Ascending aorta (tissue), 2 donors: ENCODE measurements around the gene KRTAP10-9. TPM values are rescaled to one million over a fixed set of nuclear protein-coding genes. Genes with fewer than 3 reads are reported as not detected.
"Not testable (repeated sequence)": the region's sequence is repeated elsewhere in the genome, so short reads cannot be mapped to it uniquely, and the experiment has no call there.

Source experiments
- DNase-seq, 2 donors: peaks; one replicate each; pipeline ENCODE4 v3.0.0-alpha.2; 2019; ENCODE audit warnings: low spot score in 2 of 2
- H3K27ac ChIP-seq, 2 donors: fragments of 200-600 bp; sonication (generic); one replicate each; pipeline ENCODE4 v1.5.1; 2016 to 2017; ENCODE audit warnings: mild to moderate bottlenecking in 1 of 2
- H3K27me3 ChIP-seq: fragments of 200-600 bp; sonication (generic); one replicate; pipeline ENCODE4 v1.5.1; 2017
- H3K36me3 ChIP-seq, 2 donors: fragments of 200-600 bp; sonication (generic); one replicate each; pipeline ENCODE4 v1.5.1; 2016
- H3K4me1 ChIP-seq, 2 donors: fragments of 200-600 bp; sonication (generic); one replicate each; pipeline ENCODE4 v1.5.1; 2016 to 2017; ENCODE audit warnings: mild to moderate bottlenecking in 1 of 2
- H3K4me3 ChIP-seq, 2 donors: fragments of 200-600 bp; sonication (generic); one replicate each; pipeline ENCODE4 v1.5.1; 2016 to 2017; ENCODE audit warnings: mild to moderate bottlenecking in 1 of 2
- H3K9me3 ChIP-seq, 2 donors: fragments of 200-600 bp; sonication (generic); one replicate each; pipeline ENCODE4 v1.5.1; 2016
- CTCF ChIP-seq, 3 experiments: fragments of 200-600 bp in 2 of 3; fragments of 450-650 bp in 1 of 3; sonication (generic) in 2 of 3; IDR thresholded peaks; one replicate each; pipeline ENCODE4 v1.5.1; 2016 to 2019; ENCODE audit warnings: antibody characterized with exemption in 3 of 3, mild to moderate bottlenecking in 1 of 3, moderate library complexity in 1 of 3
- intact Hi-C: fragments of 100-400 bp; cut with DNase I; formaldehyde crosslinking; loops from one replicate; pipeline ENCODE4 v1.15.1; 2023
- total RNA-seq: library from RNA; depleted of rRNA; stranded (reverse); fragments of >200 nt; gene quantifications from one replicate; pipeline ENCODE4 v1.1.0, GENCODE V29; 2016

KRTAP10-9 gene
- total RNA-seq, 1 donor from 2014 or later = not detected

DNA sequence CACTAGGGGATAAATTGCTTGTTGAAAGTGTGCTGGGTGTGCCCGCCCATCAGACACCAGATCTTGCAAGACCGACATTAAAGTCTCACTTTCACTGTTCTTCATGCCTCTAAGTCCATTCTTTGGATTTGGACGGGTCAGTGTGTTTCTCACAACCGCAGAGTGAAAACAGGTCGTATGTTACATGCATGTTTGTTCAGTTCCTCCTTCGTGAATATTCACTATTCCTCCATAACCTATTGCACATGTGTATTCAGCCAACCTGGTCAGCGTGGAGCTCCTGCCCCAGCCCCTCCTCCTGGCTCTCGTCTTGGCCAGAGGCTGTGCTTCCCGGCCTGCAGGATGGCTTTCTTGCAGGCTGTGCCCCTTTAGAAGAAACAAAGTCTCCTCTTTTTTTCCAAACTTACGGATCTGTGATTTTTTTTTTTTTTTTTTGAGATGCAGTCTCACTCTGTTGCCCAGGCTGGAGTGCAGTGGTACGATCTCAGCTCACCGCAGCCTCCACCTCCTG lies 32.4 kb upstream of the KRTAP10-9 start:
- Histone ChIP-seq H3K27ac (no peak overlapping the region), H3K4me3 (no peak overlapping the region), H3K9me3 (no peaks in the 10 kb centered on the region), H3K4me1 (no peaks in the 10 kb centered on the region), H3K36me3 (no peaks in the 10 kb centered on the region), H3K27me3 (no peaks in the 10 kb centered on the region)
- intact Hi-C loops = no loop called here
- no peak for TF ChIP-seq CTCF (IDR thresholded peaks at IDR 0.05)
- no peak for DNase-seq

- Histone ChIP-seq H3K9me3 (no peaks in the 10 kb centered on the region), H3K27me3 (no peaks in the 10 kb centered on the region), H3K27ac (no peak overlapping the region), H3K4me1 (no peaks in the 10 kb centered on the region), H3K4me3 (no peak overlapping the region), H3K36me3 (no peaks in the 10 kb centered on the region)
- intact Hi-C loops = no loop called here
- no peak for TF ChIP-seq CTCF (IDR thresholded peaks at IDR 0.05)
- no peak for DNase-seq
Observed at GRCh38 chr21:44595524-44595923, 31.4 kb upstream of the KRTAP10-9 start.

GRCh38 chr21:44596068-44596725 lies 30.7 kb upstream of the KRTAP10-9 start:
- Histone ChIP-seq H3K27me3 (no peaks in the 10 kb centered on the region), H3K27ac (no peak overlapping the region), H3K4me3 (no peak overlapping the region), H3K4me1 (no peaks in the 10 kb centered on the region), H3K9me3 (no peaks in the 10 kb centered on the region), H3K36me3 (no peaks in the 10 kb centered on the region)
- no peak for TF ChIP-seq CTCF (IDR thresholded peaks at IDR 0.05)
- no peak for DNase-seq
- intact Hi-C loops = no loop called here

DNA sequence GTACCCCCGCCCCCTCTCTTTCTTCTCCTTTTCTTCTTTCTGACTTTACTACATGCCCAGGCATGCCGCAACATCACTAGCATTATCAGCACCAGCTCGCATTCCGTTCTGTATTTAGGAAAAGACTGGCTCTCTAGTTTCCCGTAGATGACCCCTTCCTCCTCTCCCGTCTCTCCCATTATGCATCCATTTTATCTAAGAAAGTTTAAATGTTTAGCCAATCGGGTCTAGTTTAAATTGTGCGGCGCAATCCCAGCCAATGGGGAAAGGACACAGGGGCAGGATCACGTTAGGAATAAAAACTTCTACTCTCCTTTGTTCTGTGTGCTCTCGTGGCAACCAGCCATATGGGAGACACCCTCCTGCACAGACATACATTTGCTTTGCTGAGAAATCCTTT lies 28.8 kb upstream of the KRTAP10-9 start:
- Histone ChIP-seq H3K27me3 (no peaks in the 10 kb centered on the region), H3K27ac (no peak overlapping the region)
- intact Hi-C loops = no loop called here

DNA sequence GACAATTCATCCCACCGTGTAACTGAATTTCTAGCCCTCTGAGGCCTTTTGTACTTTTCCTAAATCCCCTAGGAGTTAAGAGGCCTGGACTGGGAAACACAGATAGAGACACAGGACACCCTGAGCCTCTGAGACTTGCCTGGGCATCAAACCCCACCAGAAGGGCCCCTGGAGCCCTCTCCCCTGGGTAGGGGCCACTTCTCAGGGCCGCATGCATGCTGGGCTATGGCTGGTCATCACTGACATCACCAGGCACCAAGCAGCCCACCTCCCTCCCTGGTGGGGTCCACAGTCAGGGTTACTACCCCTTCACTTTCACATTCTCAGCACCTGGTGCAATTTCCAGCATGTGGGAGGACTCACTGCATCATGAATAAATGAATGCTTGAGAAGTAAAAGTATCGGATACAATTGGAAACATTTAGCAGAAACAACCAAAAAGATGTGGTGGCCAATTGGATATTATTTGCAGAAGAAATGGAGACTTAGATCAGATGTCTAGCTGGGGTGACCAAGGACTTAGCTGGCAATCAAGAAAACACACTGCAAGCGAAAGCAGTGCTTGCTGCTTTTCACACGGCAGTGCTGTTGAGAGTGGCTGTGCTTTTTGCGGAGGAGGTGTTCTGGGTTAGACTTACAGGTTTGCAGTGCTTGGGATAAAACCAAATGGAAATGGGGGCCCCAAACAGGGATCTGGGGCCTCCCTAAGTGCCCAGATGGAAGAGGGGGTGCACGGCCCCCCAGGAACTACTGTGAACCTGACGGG lies 27.4 kb upstream of the KRTAP10-9 start:
- intact Hi-C loops = no loop called here
- no peaks in the 10 kb centered on the region for H3K9me3 ChIP-seq
- no peaks in the 10 kb centered on the region for H3K4me1 ChIP-seq
- DNase-seq = no peak
- H3K4me3 ChIP-seq = no peak overlapping the region
- no peak overlapping the region for H3K27ac ChIP-seq
- no peak for TF ChIP-seq CTCF (IDR thresholded peaks at IDR 0.05)
- no peaks in the 10 kb centered on the region for H3K27me3 ChIP-seq
- H3K36me3 ChIP-seq = no peaks in the 10 kb centered on the region

More for the DNA sequence above, 28.8 kb upstream of the KRTAP10-9 start:
- TF ChIP-seq CTCF (IDR thresholded peaks at IDR 0.05) = no peak
- Histone ChIP-seq H3K4me3 (no peak overlapping the region), H3K9me3 (no peaks in the 10 kb centered on the region), H3K4me1 (no peaks in the 10 kb centered on the region), H3K36me3 (no peaks in the 10 kb centered on the region)
- no peak for DNase-seq

DNA sequence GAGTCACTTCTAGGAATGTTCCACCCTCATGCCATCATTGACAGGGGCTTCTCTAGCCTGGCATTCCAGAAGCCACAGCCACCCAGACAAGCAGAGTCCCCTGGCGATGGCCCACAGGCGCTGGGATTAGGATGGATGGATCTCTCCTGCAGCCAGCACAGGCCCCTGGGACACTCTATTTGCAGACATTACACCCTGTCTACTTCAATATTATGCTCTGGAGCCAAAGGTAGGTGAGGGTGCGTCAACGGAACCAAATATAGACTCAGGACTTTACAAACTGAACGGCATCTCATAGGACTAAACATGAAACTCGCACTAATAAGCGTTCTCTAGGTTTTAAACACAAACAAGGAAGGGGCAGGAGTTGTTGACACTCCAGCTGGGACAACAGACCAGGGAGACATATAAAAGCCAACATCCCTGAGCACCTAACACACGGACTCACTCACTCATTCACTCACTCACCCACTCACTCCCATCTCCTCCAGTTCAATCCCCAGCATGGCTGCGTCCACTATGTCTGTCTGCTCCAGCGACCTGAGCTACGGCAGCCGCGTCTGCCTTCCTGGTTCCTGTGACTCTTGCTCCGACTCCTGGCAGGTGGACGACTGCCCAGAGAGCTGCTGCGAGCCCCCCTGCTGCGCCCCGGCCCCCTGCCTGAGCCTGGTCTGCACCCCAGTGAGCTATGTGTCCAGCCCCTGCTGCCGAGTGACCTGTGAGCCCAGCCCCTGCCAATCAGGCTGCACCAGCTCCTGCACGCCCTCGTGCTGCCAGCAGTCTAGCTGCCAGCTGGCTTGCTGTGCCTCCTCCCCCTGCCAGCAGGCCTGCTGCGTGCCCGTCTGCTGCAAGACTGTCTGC lies 26.5 kb upstream of the KRTAP10-9 start, which contains the start of gene KRTAP10-7:
TSS of gene KRTAP10-7 (plus strand) at position 480 of the 861 bp plus-strand sequence. CDS start at position 505, 25 bp downstream.
- H3K27me3 ChIP-seq, intact Hi-C loops, H3K4me1 ChIP-seq, H3K9me3 ChIP-seq, H3K36me3 ChIP-seq, H3K4me3 ChIP-seq, H3K27ac ChIP-seq, DNase-seq: not testable (repeated sequence)

DNA sequence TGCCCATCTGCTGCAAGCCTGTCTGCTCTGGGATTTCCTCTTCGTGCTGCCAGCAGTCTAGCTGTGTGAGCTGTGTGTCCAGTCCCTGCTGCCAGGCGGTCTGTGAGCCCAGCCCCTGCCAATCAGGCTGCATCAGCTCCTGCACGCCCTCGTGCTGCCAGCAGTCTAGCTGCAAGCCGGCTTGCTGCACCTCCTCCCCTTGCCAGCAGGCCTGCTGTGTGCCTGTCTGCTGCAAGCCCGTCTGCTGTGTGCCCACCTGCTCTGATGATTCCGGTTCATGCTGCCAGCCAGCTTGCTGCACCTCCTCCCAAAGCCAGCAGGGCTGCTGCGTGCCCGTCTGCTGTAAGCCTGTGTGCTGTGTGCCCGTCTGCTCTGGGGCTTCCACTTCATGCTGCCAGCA lies 25.8 kb upstream of the KRTAP10-9 start:
- H3K9me3 ChIP-seq, H3K4me3 ChIP-seq, H3K36me3 ChIP-seq, H3K4me1 ChIP-seq, DNase-seq, H3K27ac ChIP-seq, H3K27me3 ChIP-seq, intact Hi-C loops: not testable (repeated sequence)
